H9 (cell line): Measurements from ENCODE around the gene ZCCHC17. TPM values are rescaled to one million over a fixed set of nuclear protein-coding genes. Genes with fewer than 3 reads are reported as not detected.

ENCODE experiments used
- DNase-seq: peaks from one replicate; pipeline ENCODE4 v3.0.0-alpha.2; 2017
- H2AFZ ChIP-seq: one replicate; pipeline ENCODE4 v1.6.1; 2013; ENCODE audit warnings: mild to moderate bottlenecking, low read length, control low read depth, moderate library complexity
- H2AK5ac ChIP-seq: 2 replicates; pipeline ENCODE4 v1.6.1; 2013; ENCODE audit warnings: low read length, control low read depth, mixed read lengths; ENCODE audit not compliant: insufficient read length
- H2BK120ac ChIP-seq: one replicate; pipeline ENCODE4 v1.6.1; 2013; ENCODE audit warnings: low read depth, mild to moderate bottlenecking, low read length, control low read depth, inconsistent platforms; ENCODE audit not compliant: poor library complexity, severe bottlenecking
- H2BK12ac ChIP-seq: 2 replicates; pipeline ENCODE4 v1.6.1; 2013; ENCODE audit warnings: low read length, control low read depth, mixed read lengths, low read depth; ENCODE audit not compliant: insufficient read length
- H2BK15ac ChIP-seq: 2 replicates; pipeline ENCODE4 v1.6.1; 2013; ENCODE audit warnings: low read depth, low read length, control low read depth
- H2BK20ac ChIP-seq: one replicate; pipeline ENCODE4 v1.6.1; 2013; ENCODE audit warnings: low read depth, mild to moderate bottlenecking, low read length, control low read depth, inconsistent platforms; ENCODE audit not compliant: poor library complexity, severe bottlenecking
- H2BK5ac ChIP-seq: 2 replicates; pipeline ENCODE4 v1.6.1; 2013; ENCODE audit warnings: low read length, control low read depth, mixed read lengths; ENCODE audit not compliant: insufficient read length
- H3K14ac ChIP-seq: 2 replicates; pipeline ENCODE4 v1.6.1; 2013; ENCODE audit warnings: low read length, control low read depth; ENCODE audit not compliant: insufficient read depth
- H3K18ac ChIP-seq: 2 replicates; pipeline ENCODE4 v1.6.1; 2013; ENCODE audit warnings: low read depth, mild to moderate bottlenecking, mixed read lengths, low read length, control low read depth; ENCODE audit not compliant: insufficient read length
- H3K23ac ChIP-seq: 2 replicates; pipeline ENCODE4 v1.6.1; 2013; ENCODE audit warnings: low read length, control low read depth, mixed read lengths, low read depth; ENCODE audit not compliant: insufficient read length
- H3K23me2 ChIP-seq: 2 replicates; pipeline ENCODE4 v1.6.1; 2013; ENCODE audit warnings: low read depth, mild to moderate bottlenecking, mixed read lengths, low read length, control low read depth; ENCODE audit not compliant: insufficient read length, poor library complexity, severe bottlenecking
- H3K27ac ChIP-seq: 2 replicates; pipeline ENCODE4 v1.5.1; 2013; ENCODE audit warnings: low read length, control low read depth, mixed read lengths, low read depth; ENCODE audit not compliant: insufficient read length
- H3K27me3 ChIP-seq: 2 replicates; pipeline ENCODE4 v1.6.1; 2013; ENCODE audit warnings: low read length, control low read depth, inconsistent platforms; ENCODE audit not compliant: insufficient read depth
- H3K4ac ChIP-seq: 2 replicates; pipeline ENCODE4 v1.6.1; 2013; ENCODE audit warnings: low read depth, mild to moderate bottlenecking, control low read depth, inconsistent platforms, low read length, moderate library complexity
- H3K4me1 ChIP-seq: 2 replicates; pipeline ENCODE4 v1.6.1; 2013; ENCODE audit warnings: low read length, control low read depth, inconsistent platforms; ENCODE audit not compliant: insufficient read depth
- H3K4me2 ChIP-seq: 2 replicates; pipeline ENCODE4 v1.6.1; 2013; ENCODE audit warnings: low read length, control low read depth, mixed read lengths; ENCODE audit not compliant: insufficient read length, insufficient read depth
- H3K56ac ChIP-seq: 2 replicates; pipeline ENCODE4 v1.6.1; 2013; ENCODE audit warnings: low read depth, mild to moderate bottlenecking, mixed read lengths, low read length, control low read depth; ENCODE audit not compliant: insufficient read length
- H3K79me1 ChIP-seq: 2 replicates; pipeline ENCODE4 v1.6.1; 2013; ENCODE audit warnings: low read depth, mild to moderate bottlenecking, moderate library complexity, low read length, control low read depth, inconsistent platforms; ENCODE audit not compliant: insufficient read depth, poor library complexity, severe bottlenecking
- H3K79me2 ChIP-seq: 2 replicates; pipeline ENCODE4 v1.6.1; 2013; ENCODE audit warnings: low read length, control low read depth, inconsistent platforms; ENCODE audit not compliant: insufficient read depth
- H3K9ac ChIP-seq: 2 replicates; pipeline ENCODE4 v1.6.1; 2013; ENCODE audit warnings: low read length, control low read depth, mixed read lengths; ENCODE audit not compliant: insufficient read length; ENCODE audit errors: extremely low read depth
- H3K9me3 ChIP-seq: one replicate; pipeline ENCODE4 v1.6.1; 2013; ENCODE audit warnings: low read depth, low read length, inconsistent platforms; ENCODE audit not compliant: control insufficient read depth
- H3T11ph ChIP-seq: one replicate; pipeline ENCODE4 v1.6.1; 2013; ENCODE audit warnings: mild to moderate bottlenecking, low read length, control low read depth, inconsistent platforms
- H4K20me1 ChIP-seq: one replicate; pipeline ENCODE4 v1.6.1; 2013; ENCODE audit not compliant: control insufficient read depth, insufficient read length, insufficient read depth
- H4K5ac ChIP-seq: 2 replicates; pipeline ENCODE4 v1.6.1; 2013; ENCODE audit warnings: low read depth, mild to moderate bottlenecking, mixed read lengths, low read length, control low read depth; ENCODE audit not compliant: insufficient read length
- H4K8ac ChIP-seq: replicated peaks from 2 replicates; pipeline ENCODE4 v1.6.1; 2013; ENCODE audit warnings: low read length, control low read depth, mixed read lengths, low read depth; ENCODE audit not compliant: insufficient read length
- H4K91ac ChIP-seq: 2 replicates; pipeline ENCODE4 v1.6.1; 2013; ENCODE audit warnings: low read depth, mild to moderate bottlenecking, moderate library complexity, mixed read lengths, low read length, control low read depth; ENCODE audit not compliant: insufficient read length
- H3K27ac Mint-ChIP-seq, 3 experiments: 2 replicates in 2 of 3; 3 replicates in 1 of 3; pipeline ENCODE4 v1.8.0; 2020 to 2021; ENCODE audit warnings: mixed read lengths in 3 of 3, mild to moderate bottlenecking in 1 of 3, moderate library complexity in 1 of 3
- H3K27me3 Mint-ChIP-seq: 2 replicates; pipeline ENCODE4 v1.8.0; 2021; ENCODE audit warnings: low read depth, mild to moderate bottlenecking, moderate library complexity, mixed read lengths
- H3K36me3 Mint-ChIP-seq, 3 experiments: 2 replicates in 2 of 3; 3 replicates in 1 of 3; pipeline ENCODE4 v1.8.0; 2020 to 2021; ENCODE audit warnings: low read depth in 3 of 3, mixed read lengths in 3 of 3; ENCODE audit not compliant: insufficient read depth in 1 of 3
- H3K4me1 Mint-ChIP-seq, 2 experiments: 2 replicates each; pipeline ENCODE4 v1.8.0; 2020; ENCODE audit warnings: mixed read lengths in 2 of 2
- H3K4me3 Mint-ChIP-seq, 2 experiments: 2 replicates in 1 of 2; 3 replicates in 1 of 2; pipeline ENCODE4 v1.8.0; 2020 to 2021; ENCODE audit warnings: mild to moderate bottlenecking in 2 of 2, mixed read lengths in 2 of 2, moderate library complexity in 1 of 2
- H3K9me3 Mint-ChIP-seq, 2 experiments: 2 replicates in 1 of 2; 3 replicates in 1 of 2; pipeline ENCODE4 v1.8.0; 2020; ENCODE audit warnings: mild to moderate bottlenecking in 2 of 2, mixed read lengths in 2 of 2, moderate library complexity in 1 of 2
- WGBS: extraction: QIAGEN DNeasy Blood & Tissue Kit; methylation state at CpG from one replicate; pipeline ENCODE4 v1.1.7; 2013; ENCODE audit warnings: missing lambda C conversion rate, low lambda C conversion rate, mixed read lengths; ENCODE audit not compliant: insufficient read length; ENCODE audit errors: extremely low coverage; 5-methylcytosine and 5-hydroxymethylcytosine counted together
- total RNA-seq: library from RNA; stranded (reverse); gene quantifications from 2 replicates; pipeline ENCODE4 v1.2.1, GENCODE V29; 2021
- TF ChIP-seq, protein P1 (sequence below): fragments of 200-600 bp; sonication (generic); conservative IDR thresholded peaks from 3 replicates; pipeline ENCODE4 v1.8.0; 2021; ENCODE audit warnings: antibody characterized with exemption, mild to moderate bottlenecking

The ZCCHC17 gene
- total RNA-seq, 1 experiment from 2014 or later = 50.4 TPM

DNA sequence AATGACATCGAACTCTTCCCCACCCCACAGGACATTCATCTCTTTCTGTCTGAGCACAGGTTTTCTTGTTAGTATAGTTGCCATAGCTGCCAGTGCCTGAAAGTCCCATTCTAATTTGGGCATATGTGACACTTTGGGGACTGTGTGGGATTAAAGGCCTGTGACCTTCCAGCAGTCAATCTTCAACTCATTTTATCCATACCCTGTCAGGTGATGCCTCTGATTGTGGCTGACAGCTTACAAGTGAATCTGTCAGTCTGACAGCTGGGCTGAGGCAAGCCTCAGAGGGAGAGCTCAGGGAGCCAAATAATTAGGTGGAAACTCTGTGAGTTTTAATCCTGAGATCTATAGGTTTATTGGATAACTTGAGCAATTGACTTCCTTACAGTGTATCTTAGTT is 29.6 kb downstream of the ZCCHC17 start:
- no peak for DNase-seq
- Histone ChIP-seq H4K5ac (no peak overlapping the region), H3K23ac (no peak overlapping the region), H3K14ac (no peak overlapping the region), H2AK5ac (no peak overlapping the region), H2AFZ (no peak overlapping the region), H3K27ac (no peak overlapping the region), H3K79me1 (no peaks in the 10 kb centered on the region), H3K18ac (no peak overlapping the region), H2BK12ac (no peak overlapping the region), H3K4ac (no peak overlapping the region), H3K27me3 (no peaks in the 10 kb centered on the region), H3K79me2 (no peaks in the 10 kb centered on the region), H2BK5ac (no peak overlapping the region), H4K8ac (no peak overlapping the region), H3K9ac (no peak overlapping the region), H2BK120ac (no peak overlapping the region), H3K23me2 (no peaks in the 10 kb centered on the region), H3K56ac (no peak overlapping the region), H3K4me1 (no peaks in the 10 kb centered on the region), H3K4me2 (no peak overlapping the region), H2BK20ac (no peak overlapping the region), H4K20me1 (no peaks in the 10 kb centered on the region), H4K91ac (no peak overlapping the region), H3K9me3 (no peaks in the 10 kb centered on the region), H3T11ph (no peak overlapping the region), H2BK15ac (no peak overlapping the region)
- TF ChIP-seq, protein P1, sequence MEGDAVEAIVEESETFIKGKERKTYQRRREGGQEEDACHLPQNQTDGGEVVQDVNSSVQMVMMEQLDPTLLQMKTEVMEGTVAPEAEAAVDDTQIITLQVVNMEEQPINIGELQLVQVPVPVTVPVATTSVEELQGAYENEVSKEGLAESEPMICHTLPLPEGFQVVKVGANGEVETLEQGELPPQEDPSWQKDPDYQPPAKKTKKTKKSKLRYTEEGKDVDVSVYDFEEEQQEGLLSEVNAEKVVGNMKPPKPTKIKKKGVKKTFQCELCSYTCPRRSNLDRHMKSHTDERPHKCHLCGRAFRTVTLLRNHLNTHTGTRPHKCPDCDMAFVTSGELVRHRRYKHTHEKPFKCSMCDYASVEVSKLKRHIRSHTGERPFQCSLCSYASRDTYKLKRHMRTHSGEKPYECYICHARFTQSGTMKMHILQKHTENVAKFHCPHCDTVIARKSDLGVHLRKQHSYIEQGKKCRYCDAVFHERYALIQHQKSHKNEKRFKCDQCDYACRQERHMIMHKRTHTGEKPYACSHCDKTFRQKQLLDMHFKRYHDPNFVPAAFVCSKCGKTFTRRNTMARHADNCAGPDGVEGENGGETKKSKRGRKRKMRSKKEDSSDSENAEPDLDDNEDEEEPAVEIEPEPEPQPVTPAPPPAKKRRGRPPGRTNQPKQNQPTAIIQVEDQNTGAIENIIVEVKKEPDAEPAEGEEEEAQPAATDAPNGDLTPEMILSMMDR = no peak
- no peak overlapping the region for H3K4me3 Mint-ChIP-seq
- no peak overlapping the region; a peak in 1 of 7 replicates for H3K27ac Mint-ChIP-seq
- no peaks in the 10 kb centered on the region for H3K9me3 Mint-ChIP-seq
- H3K36me3 Mint-ChIP-seq = peaks cover 6 to 19% (median 7%) of the 10 kb centered on the region in 3 experiments
- no peaks in the 10 kb centered on the region for H3K27me3 Mint-ChIP-seq
- WGBS = no CpG with 5 or more reads among the region's 1 CpG
- no peaks in the 10 kb centered on the region for H3K4me1 Mint-ChIP-seq
